Activated naive CD4-positive, alpha-beta T cell treated with anti-CD3 and anti-CD28 coated beads, Interleukin-2, amount 10 ng/mL, durations not matched to agents 7 days and 5 days (primary cell): Measurements from ENCODE around the gene PROCA1.
A peak's percentile ranks its signal among the peaks of the same experiment; 100 is the strongest.

Source experiments
- CTCF ChIA-PET: fragments of 350-600 bp; sonication (Branson Sonifier 250); formaldehyde crosslinking; loops from one replicate; lab custom pipeline; 2021; ENCODE audit warnings: antibody characterized with exemption; lab: Charles Lee
- DNase-seq: peaks from one replicate; pipeline ENCODE4 v3.0.0-alpha.2; 2020
- H3K27ac Mint-ChIP-seq: one replicate; pipeline ENCODE4 v1.8.0; 2021; ENCODE audit warnings: mild to moderate bottlenecking, moderate library complexity, mixed read lengths
- H3K27me3 Mint-ChIP-seq: one replicate; pipeline ENCODE4 v1.8.0; 2021; ENCODE audit warnings: mild to moderate bottlenecking, mixed read lengths
- H3K36me3 Mint-ChIP-seq: one replicate; pipeline ENCODE4 v1.8.0; 2021; ENCODE audit warnings: mixed read lengths
- H3K4me1 Mint-ChIP-seq: one replicate; pipeline ENCODE4 v1.8.0; 2021; ENCODE audit warnings: mixed read lengths
- H3K4me3 Mint-ChIP-seq: one replicate; pipeline ENCODE4 v1.8.0; 2021; ENCODE audit warnings: mild to moderate bottlenecking, moderate library complexity, mixed read lengths
- H3K9me3 Mint-ChIP-seq: one replicate; pipeline ENCODE4 v1.8.0; 2021; ENCODE audit warnings: mixed read lengths

PROCA1 gene

DNA sequence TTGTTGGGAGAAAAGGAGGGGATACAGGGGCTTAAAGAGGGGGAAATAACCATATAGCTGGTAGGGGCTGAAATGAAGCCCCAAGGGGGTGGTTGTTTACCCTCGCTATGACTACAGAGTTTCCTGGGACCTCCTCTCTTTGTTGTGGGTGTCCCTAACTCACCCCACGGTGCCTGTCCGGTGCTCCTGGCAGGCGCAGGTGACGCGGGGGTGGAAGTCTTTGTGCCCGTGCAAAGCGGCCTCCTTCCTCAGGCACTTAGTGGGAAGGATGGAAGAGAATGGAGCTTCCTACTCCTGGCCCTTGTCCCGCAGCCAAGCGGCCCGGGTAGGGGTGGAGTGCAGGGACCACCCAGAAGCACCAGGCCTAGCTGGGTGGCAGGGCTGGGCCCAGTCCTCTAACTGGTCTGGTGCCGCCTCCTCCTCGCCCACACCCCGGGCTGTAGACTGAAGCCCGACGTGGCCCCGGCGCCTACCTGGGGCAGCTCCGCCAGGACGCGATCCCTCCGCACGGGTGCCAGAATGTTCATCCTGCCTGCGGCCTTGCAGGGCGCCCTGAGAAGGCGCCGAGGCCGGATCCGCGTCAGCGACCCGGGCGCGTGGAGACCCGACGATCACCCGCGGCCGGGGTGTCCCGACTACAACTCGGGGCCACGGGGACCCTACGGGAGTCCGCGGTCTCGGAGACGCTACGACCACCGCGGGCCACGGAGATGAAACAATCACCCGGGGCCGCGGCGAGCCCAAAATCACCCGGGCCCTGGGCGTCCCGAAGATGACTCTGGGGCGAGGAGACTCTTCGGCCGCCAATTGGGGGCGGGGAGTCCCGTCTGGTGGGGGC, 5.3 kb upstream of the PROCA1 start:
- CTCF ChIA-PET, result interaction anchor here (1.1 kb wide), 1 partner anchor 9 kb away, joined by 3 read pairs; the partner anchor contains the start of gene TLCD1
- Mint-ChIP-seq H3K27ac (no peak overlapping the region), H3K36me3 (peaks cover 21% of the 10 kb centered on the region), H3K9me3 (no peaks in the 10 kb centered on the region), H3K4me1 (peaks cover 46% of the 10 kb centered on the region), H3K27me3 (peaks cover 59% of the 10 kb centered on the region), H3K4me3 (peak overlapping the region; percentile 43)
- no peak for DNase-seq

DNA sequence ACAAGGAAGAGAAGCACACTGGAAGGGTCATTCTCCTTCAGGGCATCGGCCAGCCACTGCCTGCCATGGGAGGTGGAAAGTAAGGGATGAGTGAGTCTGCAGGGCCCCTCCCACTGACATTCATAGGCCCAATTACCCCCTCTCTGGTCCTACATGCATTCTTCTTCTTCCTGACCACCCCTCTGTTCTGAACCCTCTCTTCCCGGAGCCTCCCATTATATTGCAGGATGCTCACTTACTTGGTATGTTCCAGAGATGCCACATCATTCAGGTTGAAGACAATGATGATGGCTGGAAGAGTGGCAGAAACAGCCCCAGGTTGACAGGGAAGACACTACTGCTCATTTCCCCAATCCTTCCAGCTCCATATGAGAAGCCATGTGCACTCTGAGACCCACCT, 3.5 kb upstream of the PROCA1 start:
- H3K27ac Mint-ChIP-seq, result no peak overlapping the region

GRCh38 chr17:28714281-28714680, 2.6 kb upstream of the PROCA1 start:
- CTCF ChIA-PET, result interaction anchor here (1.9 kb wide), 1 partner anchor 12 kb away, joined by 6 read pairs; the partner anchor contains the start of gene TLCD1

More for the DNA sequence above, 3.5 kb upstream of the PROCA1 start:
- DNase-seq, result no peak
- H3K9me3 Mint-ChIP-seq, result no peaks in the 10 kb centered on the region
- CTCF ChIA-PET, result interaction anchor here (0.5 to 1.9 kb wide), 3 partner anchors 11 to 50 kb away, joined by 3 to 6 read pairs (median 3); partner anchors contain the start of gene TLCD1
- peaks cover 7% of the 10 kb centered on the region for H3K36me3 Mint-ChIP-seq
- no peak overlapping the region for H3K4me3 Mint-ChIP-seq
- peaks cover 59% of the 10 kb centered on the region for H3K27me3 Mint-ChIP-seq
- H3K4me1 Mint-ChIP-seq, result peaks cover 39% of the 10 kb centered on the region

DNA sequence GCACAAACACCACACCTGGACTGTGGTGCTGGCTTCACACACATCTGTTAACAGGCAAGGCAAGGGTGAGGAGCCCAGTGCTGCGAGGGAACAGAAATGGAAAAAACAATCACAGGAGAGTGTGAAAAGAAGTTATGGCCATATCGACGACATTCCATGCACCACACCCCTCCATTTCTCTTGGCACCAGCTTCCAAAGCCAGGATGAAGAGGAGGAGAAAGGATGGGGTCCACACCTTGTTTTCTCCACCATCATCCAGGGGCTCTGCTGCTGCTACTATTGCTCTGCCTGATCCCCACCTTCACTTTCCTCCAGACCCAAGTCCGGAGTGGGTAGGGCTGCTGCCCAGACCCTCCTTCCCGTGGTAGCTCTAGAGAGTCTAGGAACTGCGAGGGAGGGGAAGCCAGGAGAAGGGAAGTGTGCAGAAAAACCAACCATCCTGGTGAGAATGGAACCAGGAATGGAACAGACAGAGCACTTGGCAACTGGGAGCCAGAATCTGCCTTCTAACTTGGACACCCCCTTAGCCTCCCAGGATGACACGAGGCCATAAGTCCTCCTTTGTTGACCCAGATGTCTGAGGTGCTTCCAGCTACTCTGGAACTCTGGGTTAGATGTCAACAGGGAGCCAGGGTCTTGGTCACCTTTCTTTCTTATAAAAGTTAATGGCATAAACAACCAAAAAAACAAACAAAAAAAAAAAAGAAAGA, 1.2 kb upstream of the PROCA1 start:
- H3K4me3 Mint-ChIP-seq, result peak overlapping the region; percentile 84
- peaks cover 20% of the 10 kb centered on the region for H3K4me1 Mint-ChIP-seq
- CTCF ChIA-PET, result interaction anchor here (0.7 to 1.5 kb wide), 4 partner anchors 14 to 240 kb away, joined by 3 to 7 read pairs (median 4); no protein-coding TSS in a partner anchor
- H3K9me3 Mint-ChIP-seq, result no peaks in the 10 kb centered on the region
- no peaks in the 10 kb centered on the region for H3K36me3 Mint-ChIP-seq
- H3K27me3 Mint-ChIP-seq, result peaks cover 46% of the 10 kb centered on the region
- no peak for DNase-seq
- H3K27ac Mint-ChIP-seq, result no peak overlapping the region

More at GRCh38 chr17:28714281-28714680, 2.6 kb upstream of the PROCA1 start:
- H3K4me1 Mint-ChIP-seq, result peaks cover 31% of the 10 kb centered on the region
- no peak for DNase-seq
- no peak overlapping the region for H3K27ac Mint-ChIP-seq
- H3K9me3 Mint-ChIP-seq, result no peaks in the 10 kb centered on the region
- no peak overlapping the region for H3K4me3 Mint-ChIP-seq
- peaks cover 56% of the 10 kb centered on the region for H3K27me3 Mint-ChIP-seq
- H3K36me3 Mint-ChIP-seq, result peaks cover under 1% of the 10 kb centered on the region

- Mint-ChIP-seq H3K36me3 (no peaks in the 10 kb centered on the region), H3K27me3 (peaks cover 39% of the 10 kb centered on the region), H3K4me1 (peaks cover 19% of the 10 kb centered on the region), H3K27ac (peak overlapping the region; percentile 94), H3K9me3 (no peaks in the 10 kb centered on the region), H3K4me3 (peak overlapping the region; percentile 84)
- CTCF ChIA-PET, result interaction anchor here (0.8 to 1.5 kb wide), 5 partner anchors 8 to 241 kb away, joined by 3 to 7 read pairs (median 3); partner anchors contain the start of gene RPL23A
- peak; percentile 81 for DNase-seq
These were observed 480 bp upstream of the PROCA1 start for GRCh38 chr17:28712032-28712704.

DNA sequence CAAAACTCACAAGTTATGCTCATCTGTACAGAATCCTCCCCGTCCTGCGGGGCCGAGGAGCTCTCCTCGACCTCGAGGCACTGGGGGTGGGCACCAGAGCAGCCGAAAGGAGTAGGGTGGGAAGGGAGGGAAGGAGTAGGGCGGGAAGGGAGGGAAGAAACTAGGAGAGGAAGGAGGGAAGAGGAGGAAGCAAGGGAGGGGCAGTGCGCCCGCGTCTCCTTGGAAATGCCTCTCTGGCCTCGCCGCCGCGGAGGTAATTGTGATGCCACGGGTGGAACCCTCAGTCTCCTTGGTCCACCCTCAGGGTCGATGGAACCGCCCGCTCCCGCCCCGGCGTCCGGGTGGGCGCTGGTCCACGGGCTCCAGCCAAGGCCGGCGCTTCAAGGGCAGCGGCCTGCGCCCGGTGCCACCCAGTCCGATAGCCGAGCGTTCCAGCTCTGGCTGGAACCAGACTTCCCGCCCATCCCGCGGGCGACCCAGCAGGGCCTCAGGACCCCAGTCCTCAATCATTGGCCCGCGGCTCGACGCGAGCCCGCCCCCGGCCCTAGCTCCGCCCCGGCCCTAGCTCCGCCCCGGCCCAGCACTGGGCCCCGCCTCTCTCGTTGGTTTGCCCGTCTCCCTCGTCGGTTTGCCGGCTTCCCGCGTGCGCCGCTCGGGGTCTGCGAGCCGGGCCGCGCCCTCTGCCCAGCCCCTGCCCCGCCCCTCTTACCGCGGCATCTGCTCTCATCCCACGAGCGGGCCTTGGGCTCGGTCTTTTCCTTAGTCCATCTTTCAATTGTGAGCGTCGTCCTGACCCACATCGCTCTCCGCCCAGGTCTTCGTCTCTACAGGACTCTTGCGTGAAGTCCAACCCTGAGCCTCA, 596 bp downstream of the PROCA1 start:
- CTCF ChIA-PET, result interaction anchor here (0.8 to 1.6 kb wide), 4 partner anchors 9 to 67 kb away, joined by 3 to 5 read pairs (median 4); partner anchors contain the start of genes RPL23A and TLCD1
- Mint-ChIP-seq H3K4me3 (peak overlapping the region; percentile 84), H3K27ac (peak overlapping the region; percentile 94), H3K9me3 (no peaks in the 10 kb centered on the region), H3K4me1 (peaks cover 19% of the 10 kb centered on the region), H3K36me3 (no peaks in the 10 kb centered on the region), H3K27me3 (peaks cover 29% of the 10 kb centered on the region)
- peak; percentile 92 for DNase-seq

DNA sequence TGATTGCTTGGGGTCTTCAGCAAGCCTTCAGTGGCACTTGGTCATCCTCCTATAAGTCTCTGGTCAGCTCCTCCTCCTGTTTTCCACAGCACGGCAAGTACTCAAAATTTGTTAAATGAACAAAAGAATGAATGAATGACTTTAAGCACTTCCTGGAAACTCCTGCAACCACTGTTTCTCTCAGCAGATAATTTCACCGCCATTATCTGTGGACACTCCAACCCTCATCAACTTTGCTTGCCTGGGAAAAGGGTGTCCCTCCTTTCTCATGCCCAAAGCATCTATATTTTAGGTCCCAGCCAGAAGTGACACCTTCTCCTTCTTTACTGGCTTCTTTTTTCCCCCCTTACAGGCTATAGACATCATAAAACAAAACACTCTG, 4.4 kb downstream of the PROCA1 start:
- H3K27ac Mint-ChIP-seq, result no peak overlapping the region

DNA sequence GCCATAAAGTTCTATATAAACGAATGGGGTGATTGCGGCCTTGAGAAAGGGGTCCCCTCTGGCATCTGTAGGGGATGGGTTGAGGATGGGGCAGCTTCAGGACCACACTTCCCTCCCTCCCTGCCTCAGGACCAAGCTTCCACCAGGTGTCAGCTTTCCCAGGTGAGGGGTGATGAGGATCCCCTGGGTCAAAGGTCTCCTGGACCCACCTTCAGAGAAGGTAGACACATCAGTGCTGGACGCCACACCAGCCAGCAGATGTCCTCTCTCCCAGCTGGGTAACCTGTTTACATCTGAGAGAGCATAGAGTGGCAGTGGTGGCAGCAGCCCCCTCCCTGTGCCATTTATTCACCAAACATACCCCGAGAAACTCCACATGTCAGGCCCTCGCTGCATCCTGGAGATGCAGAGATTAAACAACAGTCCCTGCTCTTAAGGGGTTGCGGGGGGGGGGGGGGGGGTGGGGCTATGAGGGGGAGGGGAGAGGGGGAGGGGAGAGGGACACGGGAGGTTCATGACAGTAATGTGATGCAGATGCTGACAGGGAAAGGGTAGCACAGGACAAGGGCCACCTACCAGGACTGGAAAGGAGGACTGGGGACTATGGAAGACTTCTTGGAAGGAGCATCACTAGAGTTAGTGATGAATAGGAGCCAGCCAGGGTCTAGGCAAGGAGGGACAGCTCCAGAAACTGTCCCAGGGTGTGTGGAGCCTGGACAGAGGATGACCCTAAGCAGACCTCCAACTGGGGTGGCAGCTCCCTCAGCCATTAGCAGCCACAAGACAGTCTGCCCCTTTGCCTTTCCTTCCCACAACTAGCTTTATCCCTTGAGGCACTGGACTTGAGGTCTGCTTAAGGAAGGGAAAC, 5.0 kb downstream of the PROCA1 start:
- no peak for DNase-seq
- Mint-ChIP-seq H3K27me3 (no peaks in the 10 kb centered on the region), H3K9me3 (no peaks in the 10 kb centered on the region), H3K4me1 (peaks cover 7% of the 10 kb centered on the region), H3K27ac (no peak overlapping the region), H3K36me3 (peaks cover 17% of the 10 kb centered on the region), H3K4me3 (no peak overlapping the region)
- CTCF ChIA-PET, result no interaction called here

More for the DNA sequence above, 4.4 kb downstream of the PROCA1 start:
- H3K4me1 Mint-ChIP-seq, result peaks cover 14% of the 10 kb centered on the region
- H3K36me3 Mint-ChIP-seq, result peaks cover 12% of the 10 kb centered on the region
- DNase-seq, result no peak
- no peaks in the 10 kb centered on the region for H3K9me3 Mint-ChIP-seq
- no peak overlapping the region for H3K4me3 Mint-ChIP-seq
- no peaks in the 10 kb centered on the region for H3K27me3 Mint-ChIP-seq
- CTCF ChIA-PET, result no interaction called here

DNA sequence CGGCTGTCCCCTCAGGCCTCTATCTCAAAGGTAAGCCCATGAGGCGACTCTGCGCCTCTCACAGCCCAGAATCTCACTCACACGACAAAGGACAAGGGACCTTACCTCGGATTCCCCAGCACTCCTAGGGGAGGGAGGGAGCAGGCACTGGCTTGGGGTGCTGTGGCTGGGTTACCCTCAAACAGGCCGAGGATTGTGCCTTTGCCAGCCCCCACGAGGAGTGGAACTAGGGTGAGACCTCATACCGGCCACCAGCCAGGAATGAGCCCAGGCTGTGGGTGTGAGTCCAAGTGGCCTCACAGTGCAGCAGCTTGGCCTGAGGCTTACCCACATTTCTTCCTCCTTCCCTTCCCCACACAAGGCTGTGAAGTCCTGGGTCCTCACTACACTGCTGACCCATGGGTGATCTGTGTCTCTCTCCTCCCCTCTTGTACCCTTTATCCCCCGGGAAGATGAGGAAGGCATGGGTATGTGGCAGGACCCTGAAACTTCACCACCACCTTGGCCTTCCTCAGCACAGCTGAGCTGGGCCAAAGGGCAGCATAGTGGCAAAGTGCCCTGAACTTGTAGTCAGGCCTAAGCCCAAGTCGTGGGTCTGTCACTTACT, 5.9 kb downstream of the PROCA1 start:
- Mint-ChIP-seq H3K4me3 (no peak overlapping the region), H3K9me3 (no peaks in the 10 kb centered on the region), H3K27me3 (no peaks in the 10 kb centered on the region), H3K27ac (no peak overlapping the region), H3K4me1 (peaks cover 4% of the 10 kb centered on the region), H3K36me3 (peaks cover 24% of the 10 kb centered on the region)
- no peak for DNase-seq
- CTCF ChIA-PET, result no interaction called here

GRCh38 chr17:28705074-28705659, 6.5 kb downstream of the PROCA1 start:
- Mint-ChIP-seq H3K4me3 (no peak overlapping the region), H3K4me1 (no peaks in the 10 kb centered on the region), H3K9me3 (no peaks in the 10 kb centered on the region), H3K27me3 (no peaks in the 10 kb centered on the region), H3K36me3 (peaks cover 26% of the 10 kb centered on the region), H3K27ac (no peak overlapping the region)
- CTCF ChIA-PET, result no interaction called here
- no peak for DNase-seq

DNA sequence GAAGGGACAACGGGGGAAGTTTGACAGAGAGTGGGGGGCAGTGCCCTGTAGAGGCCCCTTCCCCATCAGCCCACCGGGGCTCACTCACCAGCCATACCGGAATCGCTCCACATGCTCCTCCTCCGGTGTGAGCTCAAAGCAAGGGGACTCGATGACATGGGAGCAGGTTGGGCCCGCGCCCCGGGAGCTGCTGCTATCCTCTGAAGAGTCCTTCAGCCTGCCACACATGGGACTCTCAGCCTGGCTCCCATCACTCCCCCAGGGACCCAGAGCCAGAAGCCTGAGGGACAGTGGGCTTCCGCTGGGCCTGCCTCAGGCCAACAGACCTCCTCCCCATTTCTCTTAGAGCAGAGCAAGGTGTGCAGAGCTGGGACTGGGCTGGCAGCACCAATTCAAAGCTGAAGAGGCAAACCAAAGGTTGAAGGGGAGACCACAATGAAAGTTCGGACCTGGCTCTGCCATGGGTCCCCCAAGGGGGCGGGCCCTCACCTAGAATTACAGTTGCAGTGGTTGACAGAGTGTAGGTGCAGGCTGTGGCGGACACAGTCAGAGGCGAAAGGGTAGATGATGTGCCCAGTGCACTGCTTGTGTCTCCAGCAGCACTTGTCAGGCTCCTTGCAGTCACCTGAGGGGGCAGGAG, 7.3 kb downstream of the PROCA1 start:
- H3K27ac Mint-ChIP-seq, result peak overlapping the region; percentile 19
- no peak for DNase-seq
- no peaks in the 10 kb centered on the region for H3K27me3 Mint-ChIP-seq
- H3K4me1 Mint-ChIP-seq, result no peaks in the 10 kb centered on the region
- H3K36me3 Mint-ChIP-seq, result peaks cover 34% of the 10 kb centered on the region
- CTCF ChIA-PET, result no interaction called here
- no peak overlapping the region for H3K4me3 Mint-ChIP-seq
- H3K9me3 Mint-ChIP-seq, result no peaks in the 10 kb centered on the region
